ENCODE data around the gene CSK. TPM values are rescaled to one million over a fixed set of nuclear protein-coding genes. Genes with fewer than 3 reads are reported as not detected.

The CSK gene
- total and polyA plus RNA-seq, 2 donors (not counting 1 experiment from before 2014, with no cell fraction given) = 325 to 651 TPM

DNA sequence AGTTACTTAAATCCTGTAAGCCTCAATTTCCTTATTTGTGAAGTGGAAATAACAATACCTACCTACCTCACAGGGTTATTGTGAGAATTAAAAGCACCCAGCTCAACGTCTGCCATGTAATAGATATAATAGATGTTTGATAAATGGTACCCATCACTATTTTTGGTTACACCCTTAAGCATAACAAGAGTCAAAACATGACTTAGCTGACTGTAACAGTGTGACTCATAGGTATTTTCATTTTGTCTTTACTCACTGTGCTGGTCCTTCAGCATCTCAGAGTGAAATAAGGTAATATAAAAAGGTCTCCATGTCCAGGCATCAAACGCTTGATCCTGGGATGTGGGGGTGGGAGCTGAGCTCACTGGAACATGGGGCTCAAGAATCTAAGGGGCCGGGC lies 47.6 kb downstream of the CSK start:
- Histone ChIP-seq H3K4me1 (ENCODE audit: control insufficient read depth in 2 of 2, insufficient read depth in 2 of 2, low read length in 2 of 2) (peaks cover 5 to 19% of the 10 kb centered on the region in 2 donors), H3K9ac (ENCODE audit: low read length) (no peak overlapping the region), H3K4me2 (replicated peaks; ENCODE audit: low read depth, low read length, poor library complexity, severe bottlenecking) (no peak overlapping the region), H3K27me3 (replicated peaks in 1 of 4; ENCODE audit: control extremely low read depth in 1 of 4, control insufficient read depth in 3 of 4, insufficient read depth in 4 of 4, low read length in 3 of 4) (peaks cover 0 to 42% (median 17%) of the 10 kb centered on the region in 4 experiments), H3K9me3 (ENCODE audit: control extremely low read depth in 1 of 3, control insufficient read depth in 2 of 3, insufficient read depth in 1 of 3, low read length in 2 of 3) (peaks cover 0 to 19% (median 0%) of the 10 kb centered on the region in 3 donors), H3K79me2 (ENCODE audit: control insufficient read depth, insufficient read depth, low read length) (no peaks in the 10 kb centered on the region), H4K20me1 (ENCODE audit: control insufficient read depth, insufficient read depth, low read length, poor library complexity, severe bottlenecking) (peaks cover 4% of the 10 kb centered on the region), H3K36me3 (replicated peaks in 1 of 2; ENCODE audit: control extremely low read depth in 1 of 2, control insufficient read depth in 1 of 2, extremely low read depth in 1 of 2, insufficient read depth in 2 of 2, low read length in 1 of 2) (no peaks in the 10 kb centered on the region), H3K4me3 (ENCODE audit: control extremely low read depth in 1 of 5, extremely low read depth in 1 of 5, insufficient read depth in 1 of 5, low read depth in 2 of 5, low read length in 4 of 5) (no peak overlapping the region), H2AFZ (ENCODE audit: insufficient read depth, low read depth, low read length, poor library complexity, severe bottlenecking) (no peak overlapping the region), H3K27ac (ENCODE audit: low read length in 2 of 2) (no peak overlapping the region)
- TF ChIP-seq, protein P1, sequence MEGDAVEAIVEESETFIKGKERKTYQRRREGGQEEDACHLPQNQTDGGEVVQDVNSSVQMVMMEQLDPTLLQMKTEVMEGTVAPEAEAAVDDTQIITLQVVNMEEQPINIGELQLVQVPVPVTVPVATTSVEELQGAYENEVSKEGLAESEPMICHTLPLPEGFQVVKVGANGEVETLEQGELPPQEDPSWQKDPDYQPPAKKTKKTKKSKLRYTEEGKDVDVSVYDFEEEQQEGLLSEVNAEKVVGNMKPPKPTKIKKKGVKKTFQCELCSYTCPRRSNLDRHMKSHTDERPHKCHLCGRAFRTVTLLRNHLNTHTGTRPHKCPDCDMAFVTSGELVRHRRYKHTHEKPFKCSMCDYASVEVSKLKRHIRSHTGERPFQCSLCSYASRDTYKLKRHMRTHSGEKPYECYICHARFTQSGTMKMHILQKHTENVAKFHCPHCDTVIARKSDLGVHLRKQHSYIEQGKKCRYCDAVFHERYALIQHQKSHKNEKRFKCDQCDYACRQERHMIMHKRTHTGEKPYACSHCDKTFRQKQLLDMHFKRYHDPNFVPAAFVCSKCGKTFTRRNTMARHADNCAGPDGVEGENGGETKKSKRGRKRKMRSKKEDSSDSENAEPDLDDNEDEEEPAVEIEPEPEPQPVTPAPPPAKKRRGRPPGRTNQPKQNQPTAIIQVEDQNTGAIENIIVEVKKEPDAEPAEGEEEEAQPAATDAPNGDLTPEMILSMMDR (IDR thresholded peaks at IDR 0.05) = no peak
- no peak for TF ChIP-seq EZH2 (IDR thresholded peaks at IDR 0.05; ENCODE audit: borderline replicate concordance, insufficient read depth, low read depth, low read length, poor library complexity, severe bottlenecking)
- ChIA-PET CTCF (interaction anchor here (1.2 to 6.6 kb wide), 3 partner anchors 9 to 193 kb away, joined by 3 to 46 read pairs (median 5); no protein-coding TSS in a partner anchor), POLR2A (interaction anchor here (0.6 kb wide), 2 partner anchors 33 to 122 kb away, joined by 3 to 4 read pairs; no protein-coding TSS in a partner anchor)
- DNase-seq (no peak), ATAC-seq (ENCODE audit: low read depth) (no peak)
- 81% methylated on average over 2 of the region's 3 CpGs for WGBS (ENCODE audit: insufficient coverage)
- Mint-ChIP-seq H3K9me3 (ENCODE audit: insufficient read depth) (no peaks in the 10 kb centered on the region), H3K4me1 (peaks cover 4% of the 10 kb centered on the region), H3K27ac (no peak overlapping the region), H3K27me3 (peaks cover 31% of the 10 kb centered on the region), H3K4me3 (no peak overlapping the region)
- intact Hi-C loops (cut with micrococcal nuclease) = no loop called here

DNA sequence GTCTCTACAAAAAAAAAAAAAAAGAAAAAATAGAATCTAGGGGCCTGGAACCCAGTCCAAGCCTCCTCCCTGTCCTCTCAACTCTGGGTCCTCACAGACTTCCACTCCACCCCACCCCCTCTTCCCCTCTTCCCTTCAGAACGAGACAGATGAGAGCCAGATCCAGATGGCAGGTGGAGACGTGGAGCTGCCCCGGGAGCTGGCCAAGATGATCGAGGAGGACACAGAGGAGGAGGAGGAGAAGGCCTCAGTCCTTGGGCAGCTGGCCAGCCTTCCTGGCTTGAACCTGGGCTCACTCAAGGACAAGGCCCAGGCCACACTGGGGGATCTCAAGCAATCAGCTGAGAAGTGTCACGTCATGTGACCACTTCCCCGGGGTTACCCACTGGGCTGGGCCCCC lies 48.1 kb downstream of the CSK start:
- peaks cover 4% of the 10 kb centered on the region for H4K20me1 ChIP-seq (ENCODE audit: control insufficient read depth, insufficient read depth, low read length, poor library complexity, severe bottlenecking)
- TF ChIP-seq, protein P1 (IDR thresholded peaks at IDR 0.05) = no peak
- no peak for TF ChIP-seq EZH2 (IDR thresholded peaks at IDR 0.05; ENCODE audit: borderline replicate concordance, insufficient read depth, low read depth, low read length, poor library complexity, severe bottlenecking)
- H3K36me3 ChIP-seq (replicated peaks in 1 of 2; ENCODE audit: control extremely low read depth in 1 of 2, control insufficient read depth in 1 of 2, extremely low read depth in 1 of 2, insufficient read depth in 2 of 2, low read length in 1 of 2) = no peaks in the 10 kb centered on the region
- H3K79me2 ChIP-seq (ENCODE audit: control insufficient read depth, insufficient read depth, low read length) = no peaks in the 10 kb centered on the region
- ChIA-PET POLR2A (interaction anchor here (0.5 kb wide), 1 partner anchor 19 kb away, joined by 3 read pairs; no protein-coding TSS in a partner anchor), CTCF (interaction anchor here (1.8 to 6.6 kb wide), 2 partner anchors 60 to 194 kb away, joined by 5 to 46 read pairs; no protein-coding TSS in a partner anchor)
- Mint-ChIP-seq H3K4me1 (peaks cover 6% of the 10 kb centered on the region), H3K9me3 (ENCODE audit: insufficient read depth) (no peaks in the 10 kb centered on the region), H3K4me3 (no peak overlapping the region), H3K27me3 (peaks cover 26% of the 10 kb centered on the region), H3K27ac (no peak overlapping the region)
- H3K4me2 ChIP-seq (replicated peaks; ENCODE audit: low read depth, low read length, poor library complexity, severe bottlenecking) = no peak overlapping the region
- peaks cover 0 to 42% (median 17%) of the 10 kb centered on the region in 4 experiments for H3K27me3 ChIP-seq (replicated peaks in 1 of 4; ENCODE audit: control extremely low read depth in 1 of 4, control insufficient read depth in 3 of 4, insufficient read depth in 4 of 4, low read length in 3 of 4)
- no peak overlapping the region for H2AFZ ChIP-seq (ENCODE audit: insufficient read depth, low read depth, low read length, poor library complexity, severe bottlenecking)
- intact Hi-C loops (cut with micrococcal nuclease) = no loop called here
- H3K4me3 ChIP-seq (ENCODE audit: control extremely low read depth in 1 of 5, extremely low read depth in 1 of 5, insufficient read depth in 1 of 5, low read depth in 2 of 5, low read length in 4 of 5) = no peak overlapping the region
- no peak for ATAC-seq (ENCODE audit: low read depth)
- 78% methylated on average over 6 of the region's 6 CpGs for WGBS (ENCODE audit: insufficient coverage)
- no peak overlapping the region for H3K27ac ChIP-seq (ENCODE audit: low read length in 2 of 2)
- H3K9me3 ChIP-seq (ENCODE audit: control extremely low read depth in 1 of 3, control insufficient read depth in 2 of 3, insufficient read depth in 1 of 3, low read length in 2 of 3) = peaks cover 0 to 19% (median 0%) of the 10 kb centered on the region in 3 donors
- DNase-seq = no peak
- peaks cover 5 to 19% of the 10 kb centered on the region in 2 donors for H3K4me1 ChIP-seq (ENCODE audit: control insufficient read depth in 2 of 2, insufficient read depth in 2 of 2, low read length in 2 of 2)
- H3K9ac ChIP-seq (ENCODE audit: low read length) = no peak overlapping the region

All from B cell (primary cell).